Activated CD4-positive, CD25-positive, alpha-beta regulatory T cell (primary cell): ENCODE measurements around the gene DNPH1.

Experiments used
- DNase-seq, 4 experiments: peaks; one replicate each; lab custom pipeline; 2025; lab: John Stamatoyannopoulos, UW

The DNPH1 gene

DNA sequence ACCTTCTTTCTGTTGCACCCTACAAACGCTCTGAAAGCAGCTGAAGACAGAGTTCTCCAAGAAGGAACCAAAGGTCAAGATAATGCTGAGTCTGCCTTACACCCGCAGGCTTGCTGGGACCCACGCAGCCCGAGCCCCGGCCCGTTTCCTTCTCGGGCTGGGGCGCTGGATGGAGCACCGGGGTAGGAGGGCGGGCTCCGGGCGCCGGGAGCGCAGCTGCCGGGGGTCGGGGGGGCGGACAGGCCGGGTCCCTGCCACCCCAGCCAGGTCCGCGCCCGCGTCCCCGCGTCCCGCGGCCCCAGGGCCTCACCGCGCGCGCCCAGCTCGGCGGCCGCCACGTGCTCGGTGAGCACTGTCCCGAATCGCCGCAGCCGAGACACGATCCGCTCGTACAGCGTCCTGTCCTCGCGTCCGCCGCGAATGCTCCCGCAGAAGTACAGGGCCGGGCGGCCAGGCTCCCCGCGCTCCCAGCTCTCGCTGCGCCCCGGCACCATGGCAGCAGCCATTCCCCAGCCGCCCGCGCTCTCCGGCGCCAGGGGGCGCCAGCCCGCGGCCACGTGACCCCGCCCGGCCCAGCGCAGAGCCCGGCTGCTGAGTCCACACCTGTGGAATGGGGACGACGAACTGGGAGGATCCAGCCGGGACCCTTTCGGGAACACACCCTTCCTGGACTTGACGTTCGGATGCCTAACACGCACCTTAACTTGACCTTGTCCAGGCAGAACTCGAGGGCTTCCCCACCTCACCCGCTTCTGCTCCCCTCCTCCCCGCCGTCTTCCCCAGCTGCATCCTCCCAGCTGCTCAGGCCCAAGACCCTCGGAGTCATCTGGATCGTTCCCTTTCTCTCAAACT lies at the start of gene DNPH1:
DNPH1 (minus strand) TSS at position 531 of the 852 bp plus-strand sequence; CDS start at position 506, 25 bp downstream.
- DNase-seq = peak; percentile 53 to 69 (median 64)

DNA sequence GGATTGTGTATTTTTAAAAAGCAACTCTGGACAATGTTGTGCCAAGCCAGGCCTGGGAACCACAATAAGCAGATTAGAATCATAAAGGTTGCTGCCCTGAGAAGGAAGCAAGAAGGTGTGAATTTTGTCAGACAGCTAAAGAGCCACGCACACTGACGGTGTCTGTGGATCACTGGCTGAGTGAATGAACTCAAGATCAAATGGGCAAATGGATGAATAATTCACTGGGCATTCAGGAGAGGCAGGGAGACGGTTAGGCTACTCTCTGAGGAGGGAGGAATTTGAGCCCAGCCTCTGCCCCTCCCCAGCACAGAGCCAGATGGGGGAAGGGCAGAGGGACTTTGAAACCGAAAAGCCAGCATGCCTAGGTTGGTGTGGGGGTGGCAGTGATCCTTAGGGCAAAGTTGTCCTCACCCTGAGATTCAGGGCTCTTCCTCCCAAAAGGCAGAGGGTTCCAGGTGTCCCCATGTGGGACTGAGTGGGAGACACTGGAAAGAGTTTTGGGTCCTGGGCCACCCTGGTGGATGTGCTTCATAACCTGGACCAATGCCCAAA lies 49.3 kb upstream of the DNPH1 start:
- DNase-seq = no peak

DNA sequence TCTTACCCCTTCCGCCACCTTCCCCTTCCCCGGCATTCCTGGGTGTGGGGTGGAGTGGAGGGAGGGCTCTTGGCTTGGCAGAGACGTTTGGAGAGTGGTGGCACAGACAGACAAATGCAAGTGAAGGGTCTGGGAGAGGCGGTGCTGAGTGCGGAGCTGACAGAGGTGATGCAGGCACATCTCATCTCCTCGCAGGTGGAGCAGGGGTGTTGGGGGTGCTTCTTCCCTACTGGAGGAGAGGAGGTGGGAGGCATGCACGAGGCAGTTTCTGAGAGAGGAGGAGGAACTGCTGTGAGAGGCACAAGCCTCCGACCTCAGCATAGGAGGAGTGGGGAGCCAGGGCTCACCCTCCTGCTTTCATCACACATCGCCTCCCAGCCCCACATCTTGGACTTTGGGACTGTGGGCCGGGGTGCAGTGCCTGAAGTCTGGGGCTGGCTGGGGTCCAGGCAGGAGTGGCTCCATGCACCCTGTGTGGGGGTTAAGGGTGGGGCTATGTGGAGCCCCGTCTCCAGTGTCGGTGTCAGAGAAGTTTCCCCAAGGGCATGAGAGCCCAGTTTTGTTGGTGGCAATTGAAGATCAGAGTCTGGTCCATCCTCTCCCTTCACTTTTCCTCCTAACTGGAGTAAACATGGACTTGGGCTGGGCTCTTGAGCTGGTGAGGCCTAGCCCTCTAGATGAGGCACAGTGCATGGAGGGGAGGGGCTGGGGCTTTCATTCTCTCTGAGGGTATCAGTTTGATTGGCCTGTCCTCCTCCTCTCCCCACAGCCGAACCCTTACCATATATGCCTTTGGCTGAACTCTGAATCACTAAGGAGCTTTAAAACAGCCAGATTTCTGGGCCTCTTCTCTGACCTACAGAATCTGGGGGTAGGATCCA lies 48.6 kb upstream of the DNPH1 start:
- DNase-seq = no peak

GRCh38 chr6:43277306-43277642 lies 48.0 kb upstream of the DNPH1 start:
- DNase-seq = no peak

- DNase-seq = no peak
Measured at GRCh38 chr6:43276577-43277305, 47.5 kb upstream of the DNPH1 start.

DNA sequence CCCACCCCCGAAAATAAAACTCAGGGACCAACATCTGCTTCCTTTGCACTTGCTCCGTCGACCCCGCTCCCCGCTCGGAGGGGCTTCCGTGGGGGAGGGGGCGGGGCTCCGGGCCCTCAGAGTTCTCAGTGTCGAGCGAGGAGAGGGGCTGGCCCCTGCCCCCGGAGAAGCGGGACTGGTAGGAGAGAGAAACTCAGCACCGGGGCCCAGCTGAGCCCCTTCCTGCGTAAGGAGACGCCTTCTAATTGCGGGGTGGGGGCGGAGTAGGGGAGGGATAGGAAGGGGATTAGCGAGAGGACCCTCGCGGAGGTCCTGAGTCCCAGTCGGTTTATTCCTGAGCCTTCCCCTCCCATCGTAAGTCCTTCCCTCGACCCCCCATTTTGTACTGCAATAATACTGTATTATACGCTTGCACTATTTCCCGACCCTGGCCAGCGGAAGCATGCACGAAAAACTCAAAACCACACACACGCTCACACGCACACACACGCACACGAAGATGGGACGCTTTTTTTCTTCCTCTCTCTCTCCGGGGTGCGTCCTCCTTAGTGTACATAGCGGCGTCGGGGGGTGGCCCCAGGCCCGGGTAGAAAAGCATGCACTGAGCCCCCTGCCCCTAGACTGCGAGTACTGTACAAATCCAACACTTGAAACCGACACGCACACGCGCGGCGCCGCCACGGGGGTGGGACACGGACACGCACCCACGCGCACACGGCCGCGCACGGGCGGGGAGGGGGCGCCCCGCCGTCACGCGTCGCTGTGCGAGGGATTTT lies 46.7 kb upstream of the DNPH1 start:
- DNase-seq = peak in 1 of 4 experiments; percentile 19

GRCh38 chr6:43274916-43275597 lies 45.8 kb upstream of the DNPH1 start:
- no peak for DNase-seq

DNA sequence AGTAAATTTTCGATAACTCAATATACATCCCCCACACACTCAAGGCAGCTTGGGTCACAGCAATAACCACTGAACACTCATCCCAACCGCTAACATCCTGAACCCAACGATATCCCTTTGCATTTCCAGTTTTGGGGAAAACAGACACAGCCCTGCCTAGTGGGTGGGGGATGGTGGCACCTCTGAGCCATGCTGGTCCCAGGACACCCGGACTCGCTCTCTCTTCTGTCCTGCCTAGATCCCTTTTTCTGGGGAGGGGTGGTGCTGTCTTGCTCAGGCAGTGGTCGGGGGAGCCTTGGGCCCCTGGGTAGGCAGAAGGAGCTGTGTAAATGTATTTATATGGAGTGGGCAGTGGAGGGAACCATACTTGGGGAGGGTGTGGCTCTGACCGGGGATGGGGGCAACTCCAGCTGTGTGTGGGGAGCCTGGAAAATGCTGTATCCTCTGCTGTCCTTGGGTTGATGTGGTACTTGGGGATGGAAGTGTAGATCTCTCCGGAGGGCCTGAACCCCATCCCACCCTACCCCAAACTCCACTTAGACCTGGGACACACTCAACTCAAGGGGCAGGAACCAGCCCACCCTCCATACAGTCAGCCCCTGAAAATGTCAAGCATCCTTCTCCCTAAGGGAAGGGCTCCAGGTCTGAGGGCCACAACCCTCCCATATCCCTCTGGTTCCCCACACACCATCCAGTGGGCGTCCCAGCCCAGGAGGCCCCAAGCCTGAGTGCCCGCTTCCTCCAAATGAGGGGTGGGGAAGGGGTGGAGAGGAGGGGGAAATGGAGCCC lies 45.0 kb upstream of the DNPH1 start:
- DNase-seq = no peak

- DNase-seq = no peak
Measured at GRCh38 chr6:43273707-43274106, 44.4 kb upstream of the DNPH1 start.

DNA sequence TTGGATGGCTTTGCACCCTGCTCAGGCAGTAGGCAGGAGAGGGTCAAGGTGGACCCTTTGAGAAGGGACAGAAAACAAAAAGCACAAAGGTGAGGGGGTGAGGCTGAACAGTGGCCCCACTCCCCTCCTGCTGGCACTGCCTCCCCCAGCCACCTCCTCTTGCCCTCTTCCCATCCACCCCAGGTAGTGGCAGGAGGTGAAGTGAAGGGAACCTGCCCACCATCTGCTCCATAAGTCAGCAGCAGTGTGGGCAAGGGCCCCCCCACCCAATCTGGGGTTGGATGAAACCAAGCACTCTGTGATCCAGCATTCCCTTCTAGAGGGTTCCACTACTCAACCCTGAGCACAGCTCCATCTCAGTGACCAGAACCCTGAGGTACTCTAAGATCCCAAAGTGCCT lies 42.7 kb upstream of the DNPH1 start:
- no peak for DNase-seq

- no peak for DNase-seq
Measured at GRCh38 chr6:43271103-43271815, 42.0 kb upstream of the DNPH1 start.

DNA sequence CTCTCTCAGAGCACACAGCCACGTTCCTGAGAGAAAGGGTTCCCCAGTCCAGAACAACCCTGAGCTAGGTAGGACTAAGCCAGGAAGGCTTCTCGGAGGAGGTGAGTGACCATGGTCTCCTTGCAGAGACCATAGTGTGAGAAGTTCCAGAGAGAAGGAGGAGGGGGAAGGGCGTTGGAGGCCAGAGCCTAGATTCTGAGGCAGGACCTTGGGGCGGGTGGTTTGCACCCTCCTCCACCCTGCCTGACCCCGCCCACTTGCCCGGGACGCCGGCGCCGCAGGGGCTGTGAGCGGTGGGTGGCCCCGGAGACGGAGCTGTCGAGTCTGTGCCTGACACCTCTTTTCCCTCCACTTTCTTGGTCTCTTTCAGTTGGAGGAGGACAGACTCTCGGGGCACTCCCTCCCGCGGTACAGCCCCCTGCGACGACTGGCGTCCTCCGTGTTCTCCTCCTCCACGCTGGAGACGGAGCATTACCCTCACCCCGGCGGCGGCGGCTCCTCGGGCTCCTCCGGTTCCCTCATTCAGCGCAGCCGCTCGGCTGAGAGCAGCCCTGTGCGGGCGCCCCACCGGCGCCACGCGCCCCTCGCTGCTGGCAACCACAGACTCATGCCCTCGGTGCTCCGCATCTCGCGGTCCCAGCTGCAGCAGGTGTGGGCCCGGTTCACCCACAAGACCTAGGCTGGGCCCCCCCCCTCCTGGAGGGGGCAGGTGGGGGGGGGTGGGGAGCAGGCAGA lies 40.2 kb upstream of the DNPH1 start:
- no peak for DNase-seq

DNA sequence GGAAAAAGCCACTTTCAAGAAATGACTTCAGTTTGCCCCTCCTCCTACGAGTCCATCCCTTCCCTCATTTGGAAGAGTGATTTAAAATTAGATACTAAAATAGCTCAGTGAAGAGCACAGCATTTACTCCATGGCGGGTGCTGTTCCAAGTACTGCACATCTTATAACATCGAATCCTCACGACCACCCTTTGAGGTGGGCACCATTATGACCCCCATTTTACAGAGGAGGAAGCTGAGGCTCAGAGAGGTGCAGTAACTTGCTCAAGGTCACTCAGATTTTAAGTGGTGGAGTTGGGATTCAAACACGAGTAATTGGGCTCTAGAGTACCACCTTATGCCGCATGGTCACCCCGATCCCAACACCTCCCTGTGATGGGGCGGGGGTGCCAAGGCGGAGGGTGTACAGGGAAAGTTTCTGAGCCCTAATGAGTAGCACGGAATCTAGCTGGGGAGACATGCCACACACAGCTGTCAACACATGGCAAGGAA lies 39.5 kb upstream of the DNPH1 start:
- no peak for DNase-seq

- no peak for DNase-seq
Measured at GRCh38 chr6:43268355-43268700, 39.0 kb upstream of the DNPH1 start.

- no peak for DNase-seq
Measured at GRCh38 chr6:43267619-43268354, 38.5 kb upstream of the DNPH1 start.

DNA sequence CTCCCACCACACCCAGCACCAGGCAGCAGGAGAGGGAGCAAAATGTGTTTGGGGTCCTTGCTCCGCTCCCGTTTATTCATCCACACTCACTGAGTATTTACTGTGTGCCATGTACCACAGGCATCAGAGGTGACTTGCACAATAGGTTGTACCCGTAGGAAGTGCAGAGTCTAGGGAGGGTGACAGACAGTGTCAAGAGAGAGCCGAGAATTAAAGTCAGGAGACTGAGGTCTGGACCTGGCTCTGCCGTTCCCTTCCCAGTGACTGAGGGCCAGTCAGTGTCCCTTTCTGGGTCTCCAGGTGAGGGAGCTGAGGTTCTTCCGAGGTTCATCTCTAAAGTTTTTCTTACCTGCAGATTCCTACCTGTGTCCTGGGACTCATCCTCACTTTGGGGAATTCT lies 36.3 kb upstream of the DNPH1 start:
- no peak for DNase-seq

DNA sequence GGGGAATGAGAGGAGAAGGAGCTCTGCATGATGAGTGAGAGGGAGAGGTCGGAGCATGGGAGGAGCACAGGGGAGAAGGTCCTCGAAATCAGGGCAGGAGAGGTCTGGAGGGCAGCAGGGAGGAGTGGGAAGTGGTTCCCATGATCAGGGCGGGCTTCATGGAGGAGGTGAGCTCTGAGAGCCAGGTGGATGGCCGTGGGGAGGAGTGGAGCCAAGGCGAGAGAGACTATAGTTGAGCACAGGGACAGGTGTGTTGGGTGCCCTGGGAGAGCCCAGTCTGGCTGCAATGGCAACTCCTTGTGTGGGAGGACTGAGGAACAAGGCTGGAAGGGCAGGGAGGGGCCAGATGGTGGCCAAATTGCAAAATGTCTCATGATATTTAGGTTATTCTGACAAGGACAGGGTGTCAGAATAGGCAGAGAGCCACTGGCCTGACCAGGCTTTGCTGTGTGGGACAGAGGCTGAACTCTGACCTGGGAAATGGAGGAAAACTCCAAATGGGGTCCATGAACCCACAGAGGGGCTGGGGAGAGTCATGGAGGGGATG lies 35.4 kb upstream of the DNPH1 start:
- no peak for DNase-seq
